Mucosa of gallbladder (tissue), 1 donor: ENCODE results near the gene CASP7. TPM values are rescaled to one million over a fixed set of nuclear protein-coding genes. Genes with fewer than 3 reads are reported as not detected.
"Not testable (repeated sequence)": the region's sequence is repeated elsewhere in the genome, so short reads cannot be mapped to it uniquely, and the experiment has no call there.

Experiments
- DNase-seq: peaks from one replicate; pipeline ENCODE4 v3.0.0-alpha.2; 2020; ENCODE audit warnings: low spot score
- total RNA-seq: library from RNA; stranded (reverse); gene quantifications from one replicate; pipeline ENCODE4 v1.2.1, GENCODE V29; 2021
- donor health status: DM: no; HTN: no; CAD: no.

Gene CASP7
- total RNA-seq, 1 donor from 2014 or later: 26.2 TPM

- no peak for DNase-seq
Observed at GRCh38 chr10:113754125-113754524, 74.4 kb downstream of the CASP7 start.

- peak; percentile 20 for DNase-seq
Observed at GRCh38 chr10:113754768-113755167, 75.1 kb downstream of the CASP7 start.

- no peak for DNase-seq
Observed at GRCh38 chr10:113756940-113757543, 77.3 kb downstream of the CASP7 start.

GRCh38 chr10:113762083-113762482 lies 82.4 kb downstream of the CASP7 start:
- no peak for DNase-seq

GRCh38 chr10:113764582-113764981 lies 84.9 kb downstream of the CASP7 start:
- DNase-seq: no peak

GRCh38 chr10:113765910-113766309 lies 86.2 kb downstream of the CASP7 start:
- DNase-seq: no peak

- DNase-seq: no peak
Observed at GRCh38 chr10:113767222-113767621, 87.5 kb downstream of the CASP7 start.

GRCh38 chr10:113770346-113770745 lies 90.6 kb downstream of the CASP7 start:
- DNase-seq: no peak

GRCh38 chr10:113771131-113771530 lies 91.4 kb downstream of the CASP7 start:
- not testable (repeated sequence) for DNase-seq

GRCh38 chr10:113775686-113776294 lies 96.1 kb downstream of the CASP7 start:
- no peak for DNase-seq

- DNase-seq: no peak
Observed at GRCh38 chr10:113776553-113776952, 96.8 kb downstream of the CASP7 start.

Other genes starting within 250 kb of the CASP7 start
- 296 TPM for gene HABP2, start 126.9 kb upstream of the CASP7 start, total RNA-seq
- gene NRAP, start 15.9 kb upstream of the CASP7 start, total RNA-seq: not detected
- 0.75 TPM for gene PLEKHS1, start 71.8 kb downstream of the CASP7 start, total RNA-seq
- 7.7 TPM for gene DCLRE1A, start 174.2 kb downstream of the CASP7 start, total RNA-seq
- 39.7 TPM for gene NHLRC2, start 174.7 kb downstream of the CASP7 start, total RNA-seq